ENCODE data around the gene SLC6A7.
"Not testable (repeated sequence)": the region's sequence is repeated elsewhere in the genome, so short reads cannot be mapped to it uniquely, and the experiment has no call there.

DNA sequence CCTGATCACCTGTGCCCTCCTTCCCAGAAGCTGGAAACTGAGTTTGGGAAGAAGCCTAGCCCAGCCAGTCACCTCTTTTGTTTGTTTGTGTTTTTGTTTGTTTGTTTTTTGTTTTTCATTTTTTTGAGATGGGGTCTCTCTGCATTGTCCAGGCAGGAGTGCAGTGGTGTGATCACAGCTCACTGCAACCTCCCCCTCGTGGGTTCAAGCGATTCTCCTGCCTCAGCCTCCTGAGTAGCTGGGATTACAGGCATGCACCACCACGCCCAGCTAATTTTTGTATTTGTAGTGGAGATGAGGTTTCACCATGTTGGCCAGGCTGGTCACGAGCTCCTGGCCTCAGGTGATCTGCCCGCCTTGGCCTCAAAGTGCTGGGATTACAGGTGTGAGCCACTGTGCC lies 43.8 kb downstream of the SLC6A7 start:
- TF ChIP-seq EZH2phosphoT487 (IDR thresholded peaks at IDR 0.05; ENCODE audit: borderline replicate concordance, low read depth); YY1 (IDR thresholded peaks at IDR 0.05; ENCODE audit: low read depth): not testable (repeated sequence)
- TF ChIP-seq, protein P1, sequence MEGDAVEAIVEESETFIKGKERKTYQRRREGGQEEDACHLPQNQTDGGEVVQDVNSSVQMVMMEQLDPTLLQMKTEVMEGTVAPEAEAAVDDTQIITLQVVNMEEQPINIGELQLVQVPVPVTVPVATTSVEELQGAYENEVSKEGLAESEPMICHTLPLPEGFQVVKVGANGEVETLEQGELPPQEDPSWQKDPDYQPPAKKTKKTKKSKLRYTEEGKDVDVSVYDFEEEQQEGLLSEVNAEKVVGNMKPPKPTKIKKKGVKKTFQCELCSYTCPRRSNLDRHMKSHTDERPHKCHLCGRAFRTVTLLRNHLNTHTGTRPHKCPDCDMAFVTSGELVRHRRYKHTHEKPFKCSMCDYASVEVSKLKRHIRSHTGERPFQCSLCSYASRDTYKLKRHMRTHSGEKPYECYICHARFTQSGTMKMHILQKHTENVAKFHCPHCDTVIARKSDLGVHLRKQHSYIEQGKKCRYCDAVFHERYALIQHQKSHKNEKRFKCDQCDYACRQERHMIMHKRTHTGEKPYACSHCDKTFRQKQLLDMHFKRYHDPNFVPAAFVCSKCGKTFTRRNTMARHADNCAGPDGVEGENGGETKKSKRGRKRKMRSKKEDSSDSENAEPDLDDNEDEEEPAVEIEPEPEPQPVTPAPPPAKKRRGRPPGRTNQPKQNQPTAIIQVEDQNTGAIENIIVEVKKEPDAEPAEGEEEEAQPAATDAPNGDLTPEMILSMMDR (IDR thresholded peaks at IDR 0.05): not testable (repeated sequence)
